GM12865 (cell line): ENCODE data around the gene LRRC4C.

ENCODE experiments used
- DNase-seq: peaks from one replicate; pipeline ENCODE4 v3.0.0; 2010; ENCODE audit warnings: low read depth
- H3K4me3 ChIP-seq: 2 replicates; pipeline ENCODE4 v1.5.1; 2011; ENCODE audit warnings: mild to moderate bottlenecking, low read depth, low read length, control low read depth
- TF ChIP-seq, protein P1 (sequence below): IDR thresholded peaks from 2 replicates; pipeline ENCODE4 v1.5.1; 2011; ENCODE audit warnings: low read length, control low read depth, low read depth, inconsistent platforms; ENCODE audit not compliant: insufficient read depth; ENCODE audit errors: missing control alignments

LRRC4C gene

DNA sequence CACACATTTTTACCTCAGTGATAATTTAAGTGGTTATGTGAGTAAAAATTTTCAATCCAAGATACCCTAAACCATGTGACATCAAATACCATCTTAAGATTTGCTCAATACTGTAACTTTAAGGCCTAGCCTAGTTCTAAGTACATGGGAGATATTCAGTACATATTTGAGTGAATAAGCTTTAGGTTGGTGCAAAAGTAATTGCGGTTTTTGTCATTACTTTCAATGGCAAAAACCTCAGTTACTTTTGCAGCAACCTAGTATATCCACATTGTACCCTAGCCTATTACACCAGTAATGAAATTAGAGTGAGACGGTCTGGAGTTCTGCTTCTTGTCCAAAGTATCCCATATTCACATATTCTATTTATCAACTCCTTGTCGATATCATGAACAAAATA, 700.1 kb downstream of the LRRC4C start:
- DNase-seq: no peak
- TF ChIP-seq, protein P1, sequence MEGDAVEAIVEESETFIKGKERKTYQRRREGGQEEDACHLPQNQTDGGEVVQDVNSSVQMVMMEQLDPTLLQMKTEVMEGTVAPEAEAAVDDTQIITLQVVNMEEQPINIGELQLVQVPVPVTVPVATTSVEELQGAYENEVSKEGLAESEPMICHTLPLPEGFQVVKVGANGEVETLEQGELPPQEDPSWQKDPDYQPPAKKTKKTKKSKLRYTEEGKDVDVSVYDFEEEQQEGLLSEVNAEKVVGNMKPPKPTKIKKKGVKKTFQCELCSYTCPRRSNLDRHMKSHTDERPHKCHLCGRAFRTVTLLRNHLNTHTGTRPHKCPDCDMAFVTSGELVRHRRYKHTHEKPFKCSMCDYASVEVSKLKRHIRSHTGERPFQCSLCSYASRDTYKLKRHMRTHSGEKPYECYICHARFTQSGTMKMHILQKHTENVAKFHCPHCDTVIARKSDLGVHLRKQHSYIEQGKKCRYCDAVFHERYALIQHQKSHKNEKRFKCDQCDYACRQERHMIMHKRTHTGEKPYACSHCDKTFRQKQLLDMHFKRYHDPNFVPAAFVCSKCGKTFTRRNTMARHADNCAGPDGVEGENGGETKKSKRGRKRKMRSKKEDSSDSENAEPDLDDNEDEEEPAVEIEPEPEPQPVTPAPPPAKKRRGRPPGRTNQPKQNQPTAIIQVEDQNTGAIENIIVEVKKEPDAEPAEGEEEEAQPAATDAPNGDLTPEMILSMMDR: no peak
- no peak overlapping the region for H3K4me3 ChIP-seq

DNA sequence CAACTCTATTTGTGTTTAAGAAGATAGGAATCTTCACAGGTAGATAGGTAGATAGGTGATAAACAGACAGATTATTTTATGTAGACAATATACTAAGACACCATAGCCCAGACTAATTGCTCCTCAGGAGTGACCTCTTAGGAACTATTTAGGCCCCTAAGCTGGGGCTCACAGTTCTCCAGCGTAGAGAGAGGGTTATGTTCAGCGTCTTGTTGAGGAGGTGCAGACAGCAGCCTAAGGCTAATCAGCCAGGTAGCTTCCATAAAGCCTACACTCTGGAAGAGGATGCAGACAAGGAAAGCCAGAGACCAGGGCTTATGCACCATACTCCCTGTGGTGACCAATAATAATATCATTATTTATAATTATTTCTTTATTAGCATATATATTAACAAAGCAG, 705.2 kb downstream of the LRRC4C start:
- no peak for DNase-seq
- no peak overlapping the region for H3K4me3 ChIP-seq
- TF ChIP-seq, protein P1: no peak

DNA sequence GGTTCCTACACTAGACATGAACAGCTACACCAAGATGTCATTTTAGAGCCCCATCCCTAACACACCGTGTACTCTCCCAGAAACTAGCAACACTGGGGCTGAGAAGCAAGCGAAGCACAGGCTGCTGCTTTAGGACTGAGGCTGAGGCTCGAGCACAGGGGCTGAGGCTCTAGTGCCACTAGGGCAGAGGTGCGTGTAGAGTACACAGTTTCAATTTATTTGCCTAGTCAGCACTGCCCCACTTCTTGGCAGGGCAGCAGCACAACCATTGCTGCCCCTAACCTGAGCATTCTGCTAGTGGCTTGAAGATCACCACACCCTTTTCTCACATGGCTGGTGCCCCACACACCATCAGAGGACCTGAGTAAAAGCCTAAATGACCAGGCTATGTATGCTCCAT, 713.2 kb downstream of the LRRC4C start:
- no peak for DNase-seq

DNA sequence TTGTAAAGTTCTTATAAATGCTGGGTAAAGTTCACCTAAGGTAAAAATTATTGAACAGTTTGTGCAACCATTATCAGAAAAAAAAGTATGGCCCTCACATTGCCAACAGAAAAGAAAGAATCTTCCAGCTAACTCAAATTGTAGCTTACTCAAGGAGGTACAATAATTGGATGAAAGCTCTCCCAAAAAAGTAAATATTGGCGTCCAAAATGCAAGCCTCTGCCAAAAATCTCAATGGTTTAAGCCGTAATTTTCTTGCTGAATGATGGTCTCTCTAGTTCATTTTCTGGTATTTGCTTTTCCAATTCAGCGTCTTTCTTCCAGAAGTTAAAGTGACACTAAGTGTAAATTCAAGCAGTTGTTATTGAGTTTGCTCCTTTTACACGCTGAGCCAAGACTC, 727.3 kb downstream of the LRRC4C start:
- H3K4me3 ChIP-seq: no peak overlapping the region
- TF ChIP-seq, protein P1: no peak
- DNase-seq: no peak

More for the DNA sequence above, 713.2 kb downstream of the LRRC4C start:
- no peak overlapping the region for H3K4me3 ChIP-seq
- TF ChIP-seq, protein P1: no peak

DNA sequence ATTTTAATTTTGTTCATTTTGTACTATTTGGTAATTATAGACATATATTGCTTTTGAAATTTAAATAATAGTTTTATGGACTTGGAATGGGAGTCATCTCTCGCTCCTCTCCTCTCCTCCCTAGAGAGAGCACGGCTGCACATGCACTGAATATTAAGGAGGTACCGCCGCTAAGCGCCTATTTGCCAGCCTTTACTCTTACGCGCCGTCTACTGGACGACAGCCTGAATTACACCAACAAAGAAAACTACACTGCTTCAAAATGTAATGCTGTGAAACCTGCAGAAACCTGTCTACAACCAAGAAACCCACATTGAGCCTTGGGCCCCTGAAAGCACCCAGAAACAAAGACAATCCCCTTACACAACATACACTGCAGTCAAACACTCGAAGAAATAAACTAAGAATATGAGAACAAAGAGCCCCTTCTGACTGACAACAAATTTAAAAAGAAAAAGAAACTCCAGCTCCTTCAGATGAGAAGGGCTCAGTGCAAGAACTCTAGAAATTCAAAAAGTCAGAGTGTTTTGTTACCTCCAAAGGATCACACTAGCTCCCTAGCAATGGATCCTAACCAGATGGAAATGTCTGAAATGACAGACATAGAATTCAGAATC, 737.2 kb downstream of the LRRC4C start:
- TF ChIP-seq, protein P1: peak; percentile 71
- DNase-seq: peak; percentile 44
- H3K4me3 ChIP-seq: no peak overlapping the region

DNA sequence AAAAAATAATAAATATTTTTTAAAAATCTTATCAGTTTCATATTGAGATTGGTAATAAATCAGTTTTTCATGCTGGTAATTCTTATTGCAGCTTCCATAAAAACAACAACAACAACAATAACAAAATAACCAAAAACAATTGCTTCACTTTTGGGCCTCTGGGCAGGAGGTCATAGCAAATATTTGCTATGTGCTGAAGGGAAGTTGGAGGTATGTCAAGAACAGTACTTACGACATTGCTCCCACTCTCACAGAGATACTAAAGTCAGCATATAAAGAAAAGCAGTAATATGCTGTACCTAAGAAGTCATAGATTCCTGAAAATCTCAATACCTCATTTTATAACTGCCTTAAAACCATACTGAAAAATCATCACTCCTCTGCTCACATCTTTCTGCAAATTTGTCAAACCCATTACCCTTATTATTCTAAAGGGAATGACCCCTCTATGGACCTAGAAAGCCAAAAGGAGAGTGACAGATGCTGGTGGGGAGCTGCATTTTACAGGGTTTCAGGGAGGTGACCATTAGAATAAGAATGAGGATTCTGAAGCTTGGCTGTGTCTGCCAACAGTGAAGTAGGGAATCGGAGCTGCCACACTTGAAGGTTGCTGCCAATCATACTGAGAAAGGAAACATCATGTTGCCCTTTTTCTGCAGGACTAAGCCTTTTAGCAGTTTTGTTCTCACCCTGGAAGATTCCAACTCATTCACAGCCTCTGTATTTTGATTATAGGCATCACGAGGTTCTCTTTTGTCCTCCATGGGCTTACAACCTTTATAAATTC, 742.9 kb downstream of the LRRC4C start:
- TF ChIP-seq, protein P1: no peak
- DNase-seq: no peak
- H3K4me3 ChIP-seq: no peak overlapping the region
